HG02759 (cell line): ENCODE results near the gene HTR2A.
A peak's percentile ranks its signal among the peaks of the same experiment; 100 is the strongest.

Experiments used
- ATAC-seq: cut with Tn5 transposase; IDR thresholded peaks from one replicate; pipeline ENCODE4 v1.9.1; 2021; ENCODE audit warnings: mild to moderate bottlenecking, moderate library complexity; ENCODE audit not compliant: unreplicated experiment

Gene HTR2A

GRCh38 chr13:46896341-46897137 is at the start of gene HTR2A:
Gene HTR2A, minus strand, starts transcription at chr13:46897053. Its CDS starts 1,147 bp downstream, at chr13:46895906.
- no peak for ATAC-seq

DNA sequence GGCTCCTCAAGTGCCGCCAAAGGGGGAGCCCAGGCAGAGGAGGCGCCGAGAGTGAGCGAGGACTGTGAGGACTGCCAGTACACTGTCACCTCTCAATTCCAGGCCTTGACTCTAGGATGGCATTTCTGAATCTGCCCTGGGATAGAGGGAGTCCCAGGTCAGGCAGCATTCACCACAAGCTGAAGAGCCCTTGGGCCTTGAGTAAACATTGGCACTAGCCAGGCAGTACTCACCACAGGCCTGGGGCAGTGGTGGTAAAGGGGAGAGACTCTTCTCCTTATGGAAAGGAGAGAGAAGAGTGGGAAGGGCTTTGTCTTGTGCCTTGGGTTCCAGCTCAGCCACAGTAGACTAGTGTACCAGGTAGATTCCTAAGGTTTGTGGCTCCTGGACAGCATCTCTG is 39.7 kb upstream of the HTR2A start:
- no peak for ATAC-seq

GRCh38 chr13:46934749-46935148 is 37.9 kb upstream of the HTR2A start:
- no peak for ATAC-seq

DNA sequence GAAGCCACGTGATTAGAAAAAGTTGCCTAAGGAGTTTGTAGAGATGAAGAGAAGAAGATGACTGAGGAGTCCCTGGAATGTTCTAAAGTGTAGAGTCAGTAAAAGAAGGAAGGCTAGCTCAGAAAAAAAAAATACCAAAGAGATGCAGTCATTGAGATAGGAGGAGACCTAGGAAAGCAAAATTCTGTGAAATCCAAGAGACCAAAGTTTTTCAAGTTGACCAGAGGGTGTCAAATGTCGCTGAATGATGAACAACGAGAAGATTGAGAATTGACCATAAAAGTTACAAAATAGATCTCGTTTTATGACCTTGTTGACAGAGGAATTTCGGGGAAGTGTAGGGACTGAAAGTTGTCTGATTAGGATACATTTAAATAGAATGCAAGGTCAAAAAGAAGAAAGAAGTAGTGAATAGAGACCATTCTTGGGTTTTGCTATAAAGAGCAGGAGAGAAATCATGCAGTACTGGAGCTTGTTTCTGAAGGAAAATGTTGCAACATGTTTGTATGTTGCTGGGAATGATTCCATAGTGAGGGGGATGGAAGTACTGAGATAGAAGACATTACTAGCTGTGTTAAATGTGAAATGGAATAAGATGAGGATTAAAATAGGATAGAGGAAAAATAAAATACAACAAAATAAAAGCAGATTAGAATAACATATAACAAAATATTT is 30.2 kb upstream of the HTR2A start:
- no peak for ATAC-seq

GRCh38 chr13:46925486-46925885 is 28.6 kb upstream of the HTR2A start:
- no peak for ATAC-seq

DNA sequence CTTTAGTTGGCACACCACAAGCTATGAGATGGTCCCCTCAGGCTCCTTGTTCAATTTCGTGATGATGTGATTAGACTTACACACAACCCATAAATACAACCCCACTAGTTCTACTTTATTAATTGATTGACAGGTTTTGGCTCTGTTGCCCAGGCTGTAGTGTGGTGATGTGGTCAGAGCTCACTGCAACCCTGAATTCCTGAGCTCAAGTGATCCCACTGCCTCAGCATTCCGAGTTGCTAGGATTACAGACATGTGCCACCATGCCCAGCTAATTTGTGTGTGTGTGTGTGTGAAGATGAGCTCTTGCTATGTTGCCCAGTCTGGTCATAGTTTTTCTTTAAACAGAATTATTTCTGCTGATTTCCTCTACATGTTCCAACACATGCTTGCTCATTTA is 17.5 kb upstream of the HTR2A start:
- no peak for ATAC-seq

DNA sequence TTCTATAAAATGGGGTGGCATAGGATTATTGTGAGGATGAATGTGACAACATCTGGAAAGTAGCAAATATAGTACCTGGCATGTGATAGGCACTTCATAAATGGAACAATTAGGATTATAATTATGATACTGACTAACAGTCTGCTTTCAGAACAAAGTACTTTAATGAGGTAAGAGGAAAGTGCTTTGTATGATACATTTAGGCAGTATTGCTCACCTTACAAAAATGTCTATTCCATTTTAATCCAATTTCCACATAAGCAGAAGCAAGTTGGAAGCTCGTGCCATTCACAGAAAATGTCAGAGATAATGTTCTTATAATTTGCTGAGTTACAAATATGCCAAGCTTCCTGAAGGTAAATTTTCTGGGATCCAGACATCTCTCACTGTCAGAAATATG is 16.9 kb upstream of the HTR2A start:
- no peak for ATAC-seq

DNA sequence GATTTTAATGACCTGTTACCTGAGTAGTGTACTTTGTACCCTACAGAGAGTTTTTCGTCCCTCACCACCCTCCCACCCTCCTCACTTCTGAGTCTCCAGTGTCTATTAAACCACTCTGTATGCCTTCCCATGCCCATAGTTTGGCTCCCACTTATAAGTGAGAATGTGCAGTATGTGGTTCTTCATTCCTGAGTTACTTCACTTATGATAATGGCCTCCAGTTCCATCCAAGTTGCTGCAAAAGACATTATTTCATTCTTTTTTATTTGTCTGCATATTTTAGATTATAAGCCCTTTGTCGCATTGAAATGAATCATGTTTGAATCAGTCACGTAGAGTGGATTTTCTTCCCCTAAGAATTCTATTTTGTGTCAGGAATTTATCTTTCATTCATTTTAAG is 12.2 kb upstream of the HTR2A start:
- no peak for ATAC-seq

GRCh38 chr13:46908501-46908900 is 11.6 kb upstream of the HTR2A start:
- no peak for ATAC-seq

- ATAC-seq: no peak
These were observed 9.6 kb upstream of the HTR2A start for GRCh38 chr13:46906405-46906804.

GRCh38 chr13:46905249-46905648 is 8.4 kb upstream of the HTR2A start:
- no peak for ATAC-seq

GRCh38 chr13:46903748-46904147 is 6.9 kb upstream of the HTR2A start:
- no peak for ATAC-seq

DNA sequence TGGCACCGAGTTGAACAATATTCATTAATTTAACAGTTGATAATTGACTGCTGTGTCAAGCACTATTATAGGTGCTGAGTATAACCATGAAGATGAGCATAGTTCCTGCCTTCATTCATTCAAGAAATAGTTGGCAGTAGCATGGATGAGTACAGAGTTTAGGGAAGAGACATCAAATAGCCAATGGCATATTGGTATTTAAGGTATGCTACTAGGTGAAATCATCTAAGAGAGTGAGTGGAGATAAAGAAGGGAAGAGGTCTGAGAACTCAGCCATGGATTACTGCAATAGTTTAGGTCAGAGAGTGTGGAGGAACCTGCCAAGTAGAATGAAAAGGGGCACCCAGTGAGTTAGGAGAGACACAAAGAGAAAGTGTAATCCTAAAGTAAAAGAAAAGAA is 4.9 kb upstream of the HTR2A start:
- no peak for ATAC-seq

DNA sequence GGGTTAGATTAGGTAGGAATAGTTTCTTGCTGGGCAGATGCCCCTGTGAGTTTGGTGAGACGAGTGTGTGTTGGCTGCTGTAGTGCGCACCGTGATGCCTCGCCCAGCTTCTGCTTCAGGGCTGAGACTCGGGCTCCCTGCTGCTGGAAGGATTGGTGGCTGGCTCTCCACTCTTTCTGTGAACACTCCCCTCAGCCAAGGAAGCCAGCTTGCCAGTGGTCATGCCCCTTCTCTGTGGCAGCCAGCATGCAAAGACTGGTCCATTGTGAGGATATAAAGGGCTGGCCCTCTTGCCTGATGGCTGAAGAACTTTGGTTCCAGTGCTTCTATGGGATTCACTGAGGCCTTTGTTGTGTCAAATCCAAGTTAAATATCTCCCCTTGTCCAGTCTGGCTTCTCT is 2.9 kb upstream of the HTR2A start:
- ATAC-seq: no peak

DNA sequence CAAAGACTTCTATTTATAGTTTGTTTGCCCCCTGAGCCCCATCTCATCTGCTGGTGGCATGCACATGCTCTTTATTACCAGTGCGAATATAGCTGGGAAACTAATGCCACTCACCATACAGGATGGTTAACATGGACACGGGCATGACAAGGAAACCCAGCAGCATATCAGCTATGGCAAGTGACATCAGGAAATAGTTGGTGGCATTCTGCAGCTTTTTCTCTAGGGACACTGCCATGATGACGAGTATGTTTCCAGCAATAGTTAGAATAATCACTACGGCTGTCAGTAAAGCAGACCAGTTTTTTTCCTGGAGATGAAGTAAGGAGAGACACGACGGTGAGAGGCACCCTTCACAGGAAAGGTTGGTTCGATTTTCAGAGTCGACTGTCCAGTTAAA is 1.5 kb downstream of the HTR2A start:
- no peak for ATAC-seq

GRCh38 chr13:46894568-46894967 is 2.3 kb downstream of the HTR2A start:
- ATAC-seq: no peak

GRCh38 chr13:46893798-46894560 is 2.9 kb downstream of the HTR2A start:
- ATAC-seq: peak; percentile 95

GRCh38 chr13:46893221-46893740 is 3.6 kb downstream of the HTR2A start:
- ATAC-seq: no peak

DNA sequence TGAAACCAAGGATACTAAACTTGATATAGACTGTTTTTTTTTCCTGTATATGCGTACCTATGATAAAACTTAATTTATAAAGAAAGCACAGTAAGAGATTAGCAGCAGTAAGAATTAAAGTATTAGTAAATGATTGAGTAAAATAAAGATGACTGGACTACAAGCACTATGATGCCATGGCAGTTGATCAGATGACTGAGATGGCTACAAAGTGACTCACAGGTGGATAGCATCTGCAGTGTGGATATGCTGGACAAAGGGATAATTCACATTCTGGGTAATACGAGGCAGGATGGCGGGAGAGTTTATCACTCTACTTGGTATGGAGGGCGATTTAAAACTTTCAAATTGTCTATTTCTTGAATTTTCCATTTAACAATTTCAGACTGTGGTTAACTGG is 11.8 kb downstream of the HTR2A start:
- no peak for ATAC-seq

GRCh38 chr13:46884531-46884930 is 12.3 kb downstream of the HTR2A start:
- no peak for ATAC-seq

DNA sequence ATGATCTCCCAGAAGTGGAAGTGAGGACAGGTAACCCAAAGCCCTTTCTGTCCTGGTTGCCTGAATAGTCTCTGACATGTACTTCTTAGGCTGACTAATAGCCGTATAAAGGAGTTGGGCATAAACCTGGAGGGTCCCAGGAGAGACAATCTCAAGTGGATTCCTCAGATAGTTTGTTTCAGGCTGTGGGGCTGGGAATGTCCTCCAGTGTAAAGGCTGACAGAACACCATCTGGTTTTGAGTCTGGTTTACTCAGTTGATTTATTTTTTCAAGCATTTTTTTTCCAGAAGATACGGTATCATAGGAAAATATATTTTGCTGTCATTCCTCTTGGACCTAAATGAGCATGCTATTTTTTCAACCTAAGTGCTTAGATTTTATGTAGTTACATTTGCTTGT is 15.2 kb downstream of the HTR2A start:
- no peak for ATAC-seq

GRCh38 chr13:46874006-46874405 is 22.8 kb downstream of the HTR2A start:
- no peak for ATAC-seq
